ENCODE measurements around the gene MAP2K6.

MAP2K6 gene

GRCh38 chr17:69588316-69588715 is 173.8 kb downstream of the MAP2K6 start:
- DNase-seq = no peak

GRCh38 chr17:69588827-69589239 is 174.3 kb downstream of the MAP2K6 start:
- no peak for DNase-seq

DNA sequence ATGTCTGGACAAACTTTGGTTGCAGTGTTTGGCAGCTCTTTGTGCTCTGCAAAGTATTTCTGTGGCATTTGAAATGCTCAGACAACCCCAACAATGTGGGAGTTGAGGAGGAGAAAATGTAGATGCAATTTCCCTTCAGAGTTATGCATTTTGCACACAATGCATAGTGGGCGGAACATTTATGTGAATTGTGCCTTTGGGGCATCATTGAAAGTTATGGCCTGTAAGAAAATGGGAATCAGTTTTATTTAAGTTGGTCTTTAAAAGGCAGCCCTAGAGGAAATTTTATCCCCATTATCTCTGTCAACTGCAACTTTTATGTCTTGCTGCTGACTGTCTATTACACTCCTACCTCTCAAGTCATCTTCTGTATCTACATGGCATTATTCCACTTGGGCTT is 176.2 kb downstream of the MAP2K6 start:
- no peak for DNase-seq

DNA sequence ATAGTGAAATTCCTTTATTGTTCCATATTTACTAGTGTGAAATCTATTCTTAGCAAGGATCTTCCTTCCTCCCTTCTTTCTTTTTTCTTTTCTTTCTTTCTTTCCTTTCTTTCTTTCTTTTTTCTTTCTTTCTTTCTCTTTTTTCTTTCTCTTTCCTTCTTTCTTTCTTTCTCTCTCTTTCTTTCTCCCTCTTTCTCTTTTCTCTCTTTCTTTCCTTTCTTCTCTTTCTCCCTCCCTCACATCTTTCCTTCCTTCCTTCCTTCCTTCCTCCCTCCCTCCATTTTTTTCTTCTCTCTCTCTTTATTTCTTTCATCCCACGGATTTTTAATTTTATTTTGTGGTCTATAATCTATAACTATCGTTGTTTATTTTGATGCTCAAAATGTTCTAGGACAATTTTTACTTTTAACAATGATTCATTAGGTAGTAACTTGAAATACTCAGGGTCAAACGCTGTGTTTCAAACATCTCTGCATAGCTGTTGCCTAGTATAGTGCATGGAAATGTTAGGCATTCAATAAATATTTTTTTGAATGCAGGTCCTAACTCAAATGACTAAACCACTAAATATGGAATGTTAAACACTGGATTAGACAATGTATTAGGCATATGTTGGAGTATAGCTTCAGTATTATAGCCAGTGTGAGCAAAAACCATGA is 178.3 kb downstream of the MAP2K6 start:
- no peak for DNase-seq

- no peak for DNase-seq
Observed at GRCh38 chr17:69593351-69593715, 178.8 kb downstream of the MAP2K6 start.

GRCh38 chr17:69593716-69594115 is 179.2 kb downstream of the MAP2K6 start:
- DNase-seq = no peak

DNA sequence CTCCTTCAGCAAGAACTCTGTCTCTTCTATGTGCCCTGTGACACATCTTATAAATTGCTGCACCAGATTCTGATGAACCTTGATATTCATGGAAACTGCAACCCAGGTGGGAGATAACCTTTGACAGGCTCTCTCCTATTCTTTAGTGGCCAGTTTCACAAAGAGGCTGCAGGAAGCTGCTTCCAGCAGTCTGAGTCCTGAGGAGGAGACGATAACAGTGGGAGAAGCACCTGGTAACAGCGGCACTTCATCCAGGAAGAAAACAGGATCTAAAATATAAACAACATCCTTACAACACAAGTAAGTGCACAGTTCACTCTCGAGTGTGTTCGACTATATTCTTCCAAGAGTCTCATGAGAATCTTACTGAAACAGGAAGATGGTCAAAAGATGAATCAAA is 180.1 kb downstream of the MAP2K6 start:
- no peak for DNase-seq

DNA sequence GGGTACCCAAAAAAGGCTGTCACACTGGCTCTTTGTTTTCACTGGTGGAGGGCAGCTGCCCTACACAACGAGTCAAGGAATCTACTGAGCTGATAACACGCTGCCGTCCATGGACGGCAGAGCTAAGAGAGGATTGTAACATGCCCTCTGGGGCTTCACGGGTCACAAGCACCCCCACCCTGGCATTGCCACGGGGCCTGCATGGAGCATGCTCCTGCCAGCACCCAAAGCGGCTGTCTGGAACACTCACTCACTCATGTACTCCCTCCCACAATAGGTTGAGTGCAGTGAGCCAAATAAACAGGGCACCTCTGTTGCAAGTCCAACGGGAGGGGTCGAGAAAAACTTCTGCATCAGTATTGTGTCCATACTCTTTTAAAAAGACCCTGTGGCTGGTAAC is 181.6 kb downstream of the MAP2K6 start:
- DNase-seq = no peak

DNA sequence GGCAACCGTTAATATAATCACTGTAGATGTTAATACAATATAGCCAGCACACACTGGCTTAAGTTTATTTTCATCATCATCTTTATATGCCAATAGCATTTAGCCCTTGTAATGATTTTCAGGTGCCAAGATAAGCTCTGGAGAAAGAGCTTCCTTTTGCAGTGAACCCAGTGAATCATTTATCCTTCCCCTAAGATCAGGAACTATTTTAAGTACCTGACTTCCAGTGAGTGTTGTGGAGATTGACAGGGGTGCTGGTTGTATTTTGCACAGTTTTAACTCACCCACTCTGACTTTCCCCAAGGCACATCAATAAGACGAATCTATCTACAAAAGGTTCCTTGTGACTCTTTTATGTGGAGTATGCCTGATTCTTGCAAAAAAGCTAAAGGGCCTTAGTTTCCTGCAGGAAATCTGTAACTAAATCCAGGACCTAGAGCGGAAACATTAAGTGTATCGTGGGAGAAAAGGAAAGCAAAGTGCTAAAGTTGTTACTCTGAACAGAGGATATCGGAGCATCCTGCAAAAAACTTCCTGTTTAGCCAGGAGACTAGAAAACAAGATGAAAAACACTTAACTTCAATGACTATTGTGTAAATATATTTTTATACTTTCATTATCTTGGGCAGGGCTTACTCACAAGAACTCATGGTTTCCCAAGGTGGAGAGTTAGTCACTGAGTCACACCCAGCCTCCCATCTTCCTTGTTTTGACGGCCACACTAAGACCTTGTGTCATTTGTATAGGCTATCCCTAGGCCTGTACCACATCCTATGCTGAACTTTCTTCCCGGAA is 183.6 kb downstream of the MAP2K6 start:
- no peak for DNase-seq

- no peak for DNase-seq
Observed at GRCh38 chr17:69602972-69603371, 188.5 kb downstream of the MAP2K6 start.

Measured in NCI-H1930 (cell line).